Caco-2 (cell line): Measurements from ENCODE around the gene CABP1. TPM values are rescaled to one million over a fixed set of nuclear protein-coding genes. Genes with fewer than 3 reads are reported as not detected.
"Not testable (repeated sequence)": the region's sequence is repeated elsewhere in the genome, so short reads cannot be mapped to it uniquely, and the experiment has no call there.

Source experiments
- BruUV-seq: library from RNA; stranded (reverse); fragments of 400-500 nt; replicated peaks from 2 replicates; lab custom pipeline; 2021; lab: Mats Ljungman, UMichigan
- CTCF ChIA-PET: fragments of 300-600 bp; sonication (Branson Sonifier 250); formaldehyde crosslinking; loops from one replicate; lab custom pipeline; 2022; ENCODE audit warnings: antibody characterized with exemption; lab: Charles Lee
- POLR2A ChIA-PET: fragments of 300-600 bp; sonication (Branson Sonifier 250); formaldehyde crosslinking; loops from one replicate; lab custom pipeline; 2022; ENCODE audit warnings: antibody characterized with exemption; lab: Charles Lee
- DNase-seq, 2 experiments: peaks; one replicate each; pipeline versions ENCODE4 v3.0.0 to v3.0.0-alpha.2; 2020 to 2022
- H3K27me3 ChIP-seq: replicated peaks from 2 replicates; pipeline ENCODE4 v1.6.0; 2011; ENCODE audit warnings: low read length; ENCODE audit not compliant: control insufficient read depth, insufficient read depth
- H3K36me3 ChIP-seq: 2 replicates; pipeline ENCODE4 v1.5.1; 2011; ENCODE audit warnings: low read length; ENCODE audit not compliant: control insufficient read depth, insufficient read depth
- H3K4me1 ChIP-seq: fragments of 250-450 bp; sonication (Bioruptor Pico); 2 replicates; pipeline ENCODE4 v1.5.1; 2020; ENCODE audit warnings: mild to moderate bottlenecking
- H3K4me3 ChIP-seq: 2 replicates; pipeline ENCODE4 v1.5.1; 2011; ENCODE audit warnings: low read depth, mild to moderate bottlenecking, control low read depth, low read length
- H3K9me3 ChIP-seq: fragments of 250-450 bp; sonication (Bioruptor Pico); 2 replicates; pipeline ENCODE4 v1.5.1; 2020; ENCODE audit warnings: mild to moderate bottlenecking, moderate library complexity
- H3K27ac Mint-ChIP-seq: one replicate; pipeline ENCODE4 v1.8.0; 2022; ENCODE audit warnings: mixed read lengths; ENCODE audit not compliant: unreplicated experiment
- H3K27me3 Mint-ChIP-seq: one replicate; pipeline ENCODE4 v1.8.0; 2022; ENCODE audit warnings: mixed read lengths; ENCODE audit not compliant: insufficient read depth, unreplicated experiment
- H3K36me3 Mint-ChIP-seq: one replicate; pipeline ENCODE4 v1.8.0; 2022; ENCODE audit warnings: mild to moderate bottlenecking, mixed read lengths; ENCODE audit not compliant: insufficient read depth, unreplicated experiment
- H3K4me1 Mint-ChIP-seq: one replicate; pipeline ENCODE4 v1.8.0; 2022; ENCODE audit warnings: low read depth, mixed read lengths; ENCODE audit not compliant: unreplicated experiment
- H3K4me3 Mint-ChIP-seq: one replicate; pipeline ENCODE4 v1.8.0; 2022; ENCODE audit warnings: mild to moderate bottlenecking, moderate library complexity, mixed read lengths; ENCODE audit not compliant: unreplicated experiment
- H3K9me3 Mint-ChIP-seq: one replicate; pipeline ENCODE4 v1.8.0; 2022; ENCODE audit warnings: mixed read lengths; ENCODE audit not compliant: unreplicated experiment
- intact Hi-C: fragments of 100-400 bp; cut with micrococcal nuclease; formaldehyde crosslinking; loops from one replicate; pipeline ENCODE4 v1.10.0; 2022; ENCODE audit not compliant: unreplicated experiment
- total RNA-seq: library from RNA; stranded (reverse); gene quantifications from 2 replicates; pipeline ENCODE4 v1.2.3, GENCODE V29; 2022
- TF ChIP-seq, protein P1 (sequence below), 2 experiments: fragments of 200-600 bp in 1 of 2; IDR thresholded peaks; 1 replicate in 1 of 2; 2 replicates in 1 of 2; pipeline versions ENCODE4 v1.5.1 to v1.8.0; 2011 to 2022; ENCODE audit warnings: antibody characterized with exemption in 1 of 2, control low read depth in 1 of 2, inconsistent platforms in 1 of 2, low read depth in 1 of 2, low read length in 1 of 2, mild to moderate bottlenecking in 1 of 2, moderate library complexity in 1 of 2; ENCODE audit not compliant: insufficient read depth in 1 of 2, severe bottlenecking in 1 of 2, unreplicated experiment in 1 of 2

Gene CABP1
- total RNA-seq, 1 experiment from 2014 or later: 0.95 TPM

DNA sequence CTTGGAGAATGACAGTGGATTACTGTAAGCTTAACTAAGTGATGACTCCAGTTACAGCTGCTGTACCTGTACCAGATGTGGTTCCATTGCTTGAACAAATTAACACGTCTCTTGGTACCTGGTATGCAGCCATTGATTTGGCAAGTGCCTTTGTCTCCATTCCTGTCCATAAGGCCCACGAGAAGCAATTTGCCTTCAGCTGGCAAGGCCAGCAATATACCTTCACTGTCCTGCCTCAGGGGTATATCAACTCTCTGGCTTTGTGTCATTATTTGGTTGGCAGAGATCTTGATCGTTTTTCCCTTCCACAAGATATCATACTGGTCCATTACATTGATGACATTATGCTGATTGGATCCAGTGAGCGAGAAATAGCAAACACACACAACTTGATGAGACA is 29.9 kb upstream of the CABP1 start:
- Mint-ChIP-seq H3K27me3 (no peaks in the 10 kb centered on the region), H3K4me3 (no peak overlapping the region), H3K27ac (no peak overlapping the region), H3K9me3 (no peaks in the 10 kb centered on the region), H3K4me1 (no peaks in the 10 kb centered on the region), H3K36me3 (no peaks in the 10 kb centered on the region)
- H3K4me1 ChIP-seq: no peaks in the 10 kb centered on the region
- TF ChIP-seq, protein P1, sequence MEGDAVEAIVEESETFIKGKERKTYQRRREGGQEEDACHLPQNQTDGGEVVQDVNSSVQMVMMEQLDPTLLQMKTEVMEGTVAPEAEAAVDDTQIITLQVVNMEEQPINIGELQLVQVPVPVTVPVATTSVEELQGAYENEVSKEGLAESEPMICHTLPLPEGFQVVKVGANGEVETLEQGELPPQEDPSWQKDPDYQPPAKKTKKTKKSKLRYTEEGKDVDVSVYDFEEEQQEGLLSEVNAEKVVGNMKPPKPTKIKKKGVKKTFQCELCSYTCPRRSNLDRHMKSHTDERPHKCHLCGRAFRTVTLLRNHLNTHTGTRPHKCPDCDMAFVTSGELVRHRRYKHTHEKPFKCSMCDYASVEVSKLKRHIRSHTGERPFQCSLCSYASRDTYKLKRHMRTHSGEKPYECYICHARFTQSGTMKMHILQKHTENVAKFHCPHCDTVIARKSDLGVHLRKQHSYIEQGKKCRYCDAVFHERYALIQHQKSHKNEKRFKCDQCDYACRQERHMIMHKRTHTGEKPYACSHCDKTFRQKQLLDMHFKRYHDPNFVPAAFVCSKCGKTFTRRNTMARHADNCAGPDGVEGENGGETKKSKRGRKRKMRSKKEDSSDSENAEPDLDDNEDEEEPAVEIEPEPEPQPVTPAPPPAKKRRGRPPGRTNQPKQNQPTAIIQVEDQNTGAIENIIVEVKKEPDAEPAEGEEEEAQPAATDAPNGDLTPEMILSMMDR (IDR thresholded peaks at IDR 0.05; ENCODE audit: insufficient read depth in 1 of 2, low read depth in 1 of 2, low read length in 1 of 2, severe bottlenecking in 1 of 2, unreplicated experiment in 1 of 2): no peak
- H3K36me3 ChIP-seq: no peaks in the 10 kb centered on the region
- CTCF ChIA-PET: no interaction called here
- no peak overlapping the region for H3K4me3 ChIP-seq
- POLR2A ChIA-PET: no interaction called here
- H3K27me3 ChIP-seq: no peaks in the 10 kb centered on the region
- H3K9me3 ChIP-seq: no peaks in the 10 kb centered on the region
- no TSS peak for BruUV-seq
- no peak for DNase-seq
- intact Hi-C loops: no loop called here

DNA sequence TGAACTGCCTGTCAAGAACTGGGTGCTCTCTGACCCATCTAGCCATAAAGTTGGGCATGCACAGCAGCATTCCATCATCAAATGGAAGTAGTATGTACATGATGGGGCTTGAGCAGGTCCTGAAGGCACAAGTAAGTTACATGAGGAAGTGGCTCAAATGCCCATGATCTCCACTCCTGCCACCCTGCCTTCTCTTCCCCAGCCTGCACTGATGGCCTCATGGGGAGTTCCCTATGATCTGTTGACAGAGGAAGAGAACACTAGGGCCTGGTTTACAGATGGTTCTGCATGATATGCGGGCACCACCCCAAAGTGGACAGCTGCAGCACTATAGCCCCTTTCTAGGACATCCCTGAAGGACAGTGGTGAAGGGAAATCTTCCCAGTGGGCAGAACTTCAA is 28.9 kb upstream of the CABP1 start:
- POLR2A ChIA-PET, H3K4me3 Mint-ChIP-seq, DNase-seq, CTCF ChIA-PET, intact Hi-C loops, H3K9me3 Mint-ChIP-seq, H3K27me3 ChIP-seq, H3K4me3 ChIP-seq, H3K36me3 ChIP-seq, H3K4me1 Mint-ChIP-seq, BruUV-seq, H3K4me1 ChIP-seq, H3K27ac Mint-ChIP-seq, H3K36me3 Mint-ChIP-seq, H3K9me3 ChIP-seq, H3K27me3 Mint-ChIP-seq: not testable (repeated sequence)

DNA sequence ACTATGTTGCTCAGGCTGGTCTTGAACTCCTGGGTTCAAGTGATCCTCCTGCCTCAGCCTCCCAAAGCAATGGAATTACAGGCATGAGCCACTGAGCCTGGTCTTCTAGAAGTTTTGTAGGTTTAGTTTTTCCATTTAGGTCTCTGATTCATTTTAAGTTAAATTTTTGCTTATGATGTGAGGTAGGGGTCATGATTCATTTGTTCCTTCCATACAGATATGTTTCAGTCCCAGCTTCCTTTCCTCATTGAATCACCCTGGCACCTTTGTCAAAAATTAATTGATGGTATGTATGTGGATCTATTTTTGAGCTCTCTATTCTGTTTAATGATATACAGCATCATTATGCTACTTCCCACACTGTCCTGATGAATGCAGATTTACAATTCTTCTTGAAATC is 25.6 kb upstream of the CABP1 start:
- Mint-ChIP-seq H3K9me3 (no peaks in the 10 kb centered on the region), H3K4me1 (no peaks in the 10 kb centered on the region), H3K27me3 (peaks cover 10% of the 10 kb centered on the region), H3K27ac (no peak overlapping the region), H3K4me3 (no peak overlapping the region), H3K36me3 (no peaks in the 10 kb centered on the region)
- no TSS peak for BruUV-seq
- no peak for DNase-seq
- Histone ChIP-seq H3K4me3 (no peak overlapping the region), H3K27me3 (no peaks in the 10 kb centered on the region), H3K9me3 (no peaks in the 10 kb centered on the region), H3K36me3 (no peaks in the 10 kb centered on the region), H3K4me1 (no peaks in the 10 kb centered on the region)
- POLR2A ChIA-PET: no interaction called here
- TF ChIP-seq, protein P1 (IDR thresholded peaks at IDR 0.05; ENCODE audit: insufficient read depth in 1 of 2, low read depth in 1 of 2, low read length in 1 of 2, severe bottlenecking in 1 of 2, unreplicated experiment in 1 of 2): no peak
- intact Hi-C loops: no loop called here
- CTCF ChIA-PET: interaction anchor here (0.9 kb wide), 1 partner anchor 34 kb away, joined by 3 read pairs; no protein-coding TSS in a partner anchor

DNA sequence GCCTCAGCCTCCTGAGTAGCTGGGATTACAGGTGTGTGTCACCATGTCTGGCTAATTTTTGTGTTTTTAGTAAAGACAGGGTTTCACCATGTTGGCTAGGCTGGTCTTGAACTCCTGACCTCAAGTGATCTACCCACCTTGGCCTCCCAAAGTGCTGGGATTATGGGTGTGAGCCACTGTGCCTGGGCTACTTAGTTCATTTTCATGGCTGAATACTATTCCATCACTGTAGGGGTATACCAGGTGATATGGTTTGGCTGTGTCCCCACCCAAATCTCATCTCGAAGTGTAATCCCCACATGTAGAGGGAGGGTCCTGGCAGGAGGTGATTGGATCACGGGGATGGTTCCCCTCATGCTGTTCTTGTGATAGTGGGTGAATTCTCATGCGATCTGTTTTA is 23.2 kb upstream of the CABP1 start:
- H3K36me3 Mint-ChIP-seq, H3K4me3 ChIP-seq, H3K4me1 Mint-ChIP-seq, intact Hi-C loops, POLR2A ChIA-PET, BruUV-seq, H3K27me3 ChIP-seq, H3K9me3 Mint-ChIP-seq, H3K9me3 ChIP-seq, H3K27ac Mint-ChIP-seq, CTCF ChIA-PET, DNase-seq, H3K4me1 ChIP-seq, H3K4me3 Mint-ChIP-seq, H3K36me3 ChIP-seq: not testable (repeated sequence)
- peaks cover 12% of the 10 kb centered on the region for H3K27me3 Mint-ChIP-seq

DNA sequence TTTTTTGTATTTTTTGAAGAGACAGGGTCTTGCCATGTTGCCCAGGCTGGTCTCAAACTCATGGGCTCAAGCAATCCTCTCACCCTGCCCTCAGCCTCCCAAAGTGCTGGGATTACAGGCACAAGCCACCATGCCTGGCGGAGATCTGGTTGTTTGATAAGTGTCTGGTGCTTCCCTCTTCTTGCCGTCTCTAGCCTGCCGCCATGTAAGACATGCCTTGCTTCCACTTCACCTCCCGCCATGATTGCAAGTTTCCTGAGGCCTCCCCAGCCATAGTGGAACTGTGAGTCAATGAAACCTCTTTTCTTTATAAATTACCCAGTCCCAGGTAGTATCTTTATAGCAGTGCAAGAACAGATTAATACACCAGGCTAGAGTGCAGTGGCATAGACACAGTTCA is 22.7 kb upstream of the CABP1 start:
- H3K36me3 ChIP-seq, BruUV-seq, H3K9me3 ChIP-seq, H3K4me1 ChIP-seq, CTCF ChIA-PET, H3K4me3 Mint-ChIP-seq, POLR2A ChIA-PET, H3K4me3 ChIP-seq, DNase-seq, H3K27me3 ChIP-seq, H3K9me3 Mint-ChIP-seq, H3K4me1 Mint-ChIP-seq, H3K27ac Mint-ChIP-seq, intact Hi-C loops, H3K36me3 Mint-ChIP-seq: not testable (repeated sequence)
- H3K27me3 Mint-ChIP-seq: peaks cover 12% of the 10 kb centered on the region
